Measurements from ENCODE around the gene POLR2A. TPM values are rescaled to one million over a fixed set of nuclear protein-coding genes. Genes with fewer than 3 reads are reported as not detected.

The POLR2A gene
- total and polyA plus RNA-seq, 2 of the 13 experiments (the other 11 are each of a cell fraction or from before 2014, with no cell fraction given): 17.8 to 18.3 TPM

- TF ChIP-seq AGO2 (optimal IDR thresholded peaks at IDR 0.05; ENCODE audit: low read depth, low read length) (peak; percentile 41), ZNF44 (CRISPR knock-in tag; IDR thresholded peaks at IDR 0.05) (no peak), CENPT (CRISPR knock-in tag; IDR thresholded peaks at IDR 0.05; ENCODE audit: low read depth) (no peak), MZF1 (CRISPR knock-in tag; IDR thresholded peaks at IDR 0.05; ENCODE audit: borderline replicate concordance) (no peak), RAD51 (IDR thresholded peaks at IDR 0.05; ENCODE audit: borderline replicate concordance) (no peak), E2F5 (CRISPR knock-in tag; conservative IDR thresholded peaks at IDR 0.05) (no peak), ZNF792 (CRISPR knock-in tag; IDR thresholded peaks at IDR 0.05) (no peak), THAP7 (CRISPR knock-in tag; IDR thresholded peaks at IDR 0.05) (no peak), RBFOX2 (IDR thresholded peaks at IDR 0.05; ENCODE audit: low read depth, low read length) (0 out of 2 replicates have a peak, but pooled peaks have one; percentile 28), MXD4 (CRISPR knock-in tag; IDR thresholded peaks at IDR 0.05) (no peak), ZEB1 (IDR thresholded peaks at IDR 0.05; ENCODE audit: insufficient replicate concordance, low read depth) (no peak), CHCHD3 (CRISPR knock-in tag; IDR thresholded peaks at IDR 0.05) (no peak), NFE2L2 (IDR thresholded peaks at IDR 0.05; ENCODE audit: low read length) (no peak), ZFAT (CRISPR knock-in tag; conservative IDR thresholded peaks at IDR 0.05) (no peak), MTF2 (CRISPR knock-in tag; IDR thresholded peaks at IDR 0.05; ENCODE audit: borderline replicate concordance) (no peak), ZNF501 (CRISPR knock-in tag; IDR thresholded peaks at IDR 0.05) (no peak), DNMT3B (CRISPR knock-in tag; conservative IDR thresholded peaks at IDR 0.05) (no peak), TARDBP (CRISPR knock-in tag; IDR thresholded peaks at IDR 0.05) (no peak), ZC3H13 (CRISPR knock-in tag; IDR thresholded peaks at IDR 0.05) (peak; percentile 73), ZNF333 (CRISPR knock-in tag; IDR thresholded peaks at IDR 0.05; ENCODE audit: borderline replicate concordance) (no peak), ZNF747 (CRISPR knock-in tag; IDR thresholded peaks at IDR 0.05; ENCODE audit: borderline replicate concordance) (no peak), MTERF4 (CRISPR knock-in tag; IDR thresholded peaks at IDR 0.05) (no peak), SP1 (IDR thresholded peaks at IDR 0.05) (no peak), SP1 (CRISPR knock-in tag; IDR thresholded peaks at IDR 0.05) (no peak), RNF219 (CRISPR knock-in tag; IDR thresholded peaks at IDR 0.05) (no peak), ZBTB46 (CRISPR knock-in tag; IDR thresholded peaks at IDR 0.05; ENCODE audit: borderline replicate concordance) (no peak)
Measured at GRCh38 chr17:7437950-7438614, 46.1 kb upstream of the POLR2A start (continued).

All from HepG2 (cell line).